Measurements from ENCODE around the gene MYO16.

The MYO16 gene

GRCh38 chr13:108656742-108657141 lies 27.3 kb downstream of the MYO16 start:
- no peak overlapping the region for H3K27ac ChIP-seq (ENCODE audit: low read depth, low read length)
- no peak overlapping the region for H3K4me2 ChIP-seq (ENCODE audit: low read length)
- no peak for TF ChIP-seq CTCF (IDR thresholded peaks at IDR 0.05; ENCODE audit: low read depth, low read length, poor library complexity, severe bottlenecking)
- no peak overlapping the region for H3K4me3 ChIP-seq (ENCODE audit: low read length)
- H3K36me3 ChIP-seq (ENCODE audit: control insufficient read depth, low read length), result no peaks in the 10 kb centered on the region
- H3K9me3 ChIP-seq (ENCODE audit: control insufficient read depth, insufficient read depth, low read length), result no peaks in the 10 kb centered on the region
- H3K9me2 ChIP-seq (replicated peaks; ENCODE audit: control insufficient read depth, low read length), result no peaks in the 10 kb centered on the region
- no peaks in the 10 kb centered on the region for H4K20me1 ChIP-seq (ENCODE audit: control insufficient read depth, insufficient read depth, low read depth, low read length)
- H3K79me2 ChIP-seq (ENCODE audit: control insufficient read depth, low read length), result no peaks in the 10 kb centered on the region
- H3K27me3 ChIP-seq (ENCODE audit: control insufficient read depth, low read length), result no peaks in the 10 kb centered on the region
- H3K4me1 ChIP-seq (ENCODE audit: control insufficient read depth, low read length), result no peaks in the 10 kb centered on the region
- H3F3A ChIP-seq (ENCODE audit: control insufficient read depth, insufficient read depth), result no peaks in the 10 kb centered on the region

- Histone ChIP-seq H3F3A (ENCODE audit: control insufficient read depth, insufficient read depth) (no peaks in the 10 kb centered on the region), H3K4me3 (ENCODE audit: low read length) (no peak overlapping the region), H3K79me2 (ENCODE audit: control insufficient read depth, low read length) (no peaks in the 10 kb centered on the region), H3K36me3 (ENCODE audit: control insufficient read depth, low read length) (no peaks in the 10 kb centered on the region), H4K20me1 (ENCODE audit: control insufficient read depth, insufficient read depth, low read depth, low read length) (no peaks in the 10 kb centered on the region), H3K4me2 (ENCODE audit: low read length) (no peak overlapping the region), H3K9me2 (replicated peaks; ENCODE audit: control insufficient read depth, low read length) (no peaks in the 10 kb centered on the region), H3K4me1 (ENCODE audit: control insufficient read depth, low read length) (no peaks in the 10 kb centered on the region), H3K27ac (ENCODE audit: low read depth, low read length) (no peak overlapping the region), H3K27me3 (ENCODE audit: control insufficient read depth, low read length) (no peaks in the 10 kb centered on the region), H3K9me3 (ENCODE audit: control insufficient read depth, insufficient read depth, low read length) (no peaks in the 10 kb centered on the region)
- no peak for TF ChIP-seq EZH2phosphoT487 (IDR thresholded peaks at IDR 0.05; ENCODE audit: borderline replicate concordance, low read length)
- TF ChIP-seq CTCF (IDR thresholded peaks at IDR 0.05; ENCODE audit: low read depth, low read length, poor library complexity, severe bottlenecking), result no peak
These were observed 28.1 kb downstream of the MYO16 start for GRCh38 chr13:108657519-108657918.

DNA sequence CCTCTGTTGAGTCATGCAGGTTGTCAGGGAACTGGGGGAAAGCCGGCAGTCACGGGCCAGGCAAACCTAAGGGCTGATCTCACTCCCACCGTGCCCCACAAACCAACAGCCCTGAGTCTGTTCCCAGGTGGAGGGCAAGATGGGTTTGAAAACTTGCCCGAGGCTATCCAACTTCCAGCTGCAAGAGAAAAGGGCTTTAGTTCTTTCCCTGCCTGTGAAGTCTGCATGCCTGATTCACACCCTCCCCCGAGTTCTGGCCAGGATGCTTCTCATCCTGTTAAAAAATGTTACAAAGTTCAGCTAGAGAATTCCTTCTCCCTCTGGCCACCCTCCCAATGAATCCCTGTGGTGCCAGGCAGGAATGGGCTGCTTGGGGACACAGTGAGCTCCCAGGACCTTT lies 33.1 kb downstream of the MYO16 start:
- Histone ChIP-seq H3K9me3 (ENCODE audit: control insufficient read depth, insufficient read depth, low read length) (no peaks in the 10 kb centered on the region), H3K27ac (ENCODE audit: low read depth, low read length) (no peak overlapping the region), H3K36me3 (ENCODE audit: control insufficient read depth, low read length) (no peaks in the 10 kb centered on the region), H3K4me2 (ENCODE audit: low read length) (no peak overlapping the region), H3K27me3 (ENCODE audit: control insufficient read depth, low read length) (no peaks in the 10 kb centered on the region), H3F3A (ENCODE audit: control insufficient read depth, insufficient read depth) (no peaks in the 10 kb centered on the region), H3K79me2 (ENCODE audit: control insufficient read depth, low read length) (no peaks in the 10 kb centered on the region), H3K4me3 (ENCODE audit: low read length) (no peak overlapping the region), H3K9me2 (replicated peaks; ENCODE audit: control insufficient read depth, low read length) (no peaks in the 10 kb centered on the region), H4K20me1 (ENCODE audit: control insufficient read depth, insufficient read depth, low read depth, low read length) (no peaks in the 10 kb centered on the region), H3K4me1 (ENCODE audit: control insufficient read depth, low read length) (no peaks in the 10 kb centered on the region)
- TF ChIP-seq CTCF (IDR thresholded peaks at IDR 0.05; ENCODE audit: low read depth, low read length, poor library complexity, severe bottlenecking), result no peak
- no peak for TF ChIP-seq EZH2phosphoT487 (IDR thresholded peaks at IDR 0.05; ENCODE audit: borderline replicate concordance, low read length)

GRCh38 chr13:108663710-108664109 lies 34.3 kb downstream of the MYO16 start:
- H3K27me3 ChIP-seq (ENCODE audit: control insufficient read depth, low read length), result no peaks in the 10 kb centered on the region
- H3K27ac ChIP-seq (ENCODE audit: low read depth, low read length), result no peak overlapping the region
- no peak overlapping the region for H3K4me3 ChIP-seq (ENCODE audit: low read length)
- no peaks in the 10 kb centered on the region for H4K20me1 ChIP-seq (ENCODE audit: control insufficient read depth, insufficient read depth, low read depth, low read length)
- TF ChIP-seq CTCF (IDR thresholded peaks at IDR 0.05; ENCODE audit: low read depth, low read length, poor library complexity, severe bottlenecking) (no peak), EZH2phosphoT487 (IDR thresholded peaks at IDR 0.05; ENCODE audit: borderline replicate concordance, low read length) (no peak)
- H3F3A ChIP-seq (ENCODE audit: control insufficient read depth, insufficient read depth), result no peaks in the 10 kb centered on the region
- no peaks in the 10 kb centered on the region for H3K9me3 ChIP-seq (ENCODE audit: control insufficient read depth, insufficient read depth, low read length)
- H3K4me2 ChIP-seq (ENCODE audit: low read length), result no peak overlapping the region
- no peaks in the 10 kb centered on the region for H3K79me2 ChIP-seq (ENCODE audit: control insufficient read depth, low read length)
- no peaks in the 10 kb centered on the region for H3K9me2 ChIP-seq (replicated peaks; ENCODE audit: control insufficient read depth, low read length)
- H3K4me1 ChIP-seq (ENCODE audit: control insufficient read depth, low read length), result no peaks in the 10 kb centered on the region
- no peaks in the 10 kb centered on the region for H3K36me3 ChIP-seq (ENCODE audit: control insufficient read depth, low read length)
